Vagina (tissue), 2 donors: ENCODE data around the gene PSEN2. TPM values are rescaled to one million over a fixed set of nuclear protein-coding genes. Genes with fewer than 3 reads are reported as not detected.

ENCODE experiments used
- DNase-seq, 2 donors: peaks; one replicate each; pipeline ENCODE4 v3.0.0-alpha.2; 2017; ENCODE audit errors: extremely low spot score in 2 of 2
- H3K27ac ChIP-seq: fragments of 200-600 bp; sonication (generic); one replicate; pipeline ENCODE4 v1.5.1; 2019
- H3K27me3 ChIP-seq: fragments of 200-600 bp; sonication (generic); one replicate; pipeline ENCODE4 v1.5.1; 2019
- H3K36me3 ChIP-seq, 2 donors: fragments of 200-600 bp; sonication (generic); one replicate each; pipeline ENCODE4 v1.5.1; 2017 to 2019
- H3K4me1 ChIP-seq: fragments of 200-600 bp; sonication (generic); one replicate; pipeline ENCODE4 v1.5.1; 2019
- H3K4me3 ChIP-seq, 2 donors: fragments of 200-600 bp; sonication (generic); 1 replicate in 1 of 2; 2 replicates in 1 of 2; pipeline ENCODE4 v1.5.1; 2016 to 2019
- H3K9me3 ChIP-seq: fragments of 200-600 bp; sonication (generic); one replicate; pipeline ENCODE4 v1.5.1; 2019
- CTCF ChIP-seq, 3 experiments: fragments of 450-650 bp in 2 of 3; fragments of 200-600 bp in 1 of 3; sonication (generic) in 1 of 3; IDR thresholded peaks; one replicate each; pipeline ENCODE4 v1.5.1; 2017 to 2019; ENCODE audit warnings: antibody characterized with exemption in 3 of 3, mild to moderate bottlenecking in 2 of 3, moderate library complexity in 2 of 3
- POLR2A ChIP-seq, 2 donors: fragments of 450-650 bp; IDR thresholded peaks; one replicate each; pipeline ENCODE4 v1.6.1; 2017; ENCODE audit warnings: antibody characterized with exemption in 2 of 2, mild to moderate bottlenecking in 2 of 2, moderate library complexity in 2 of 2
- POLR2AphosphoS5 ChIP-seq, 2 donors: sonication (generic); formaldehyde crosslinking; IDR thresholded peaks; one replicate each; pipeline ENCODE4 v1.9.0; 2017; ENCODE audit warnings: antibody characterized with exemption in 2 of 2, mild to moderate bottlenecking in 2 of 2, low read depth in 1 of 2; ENCODE audit not compliant: insufficient read depth in 1 of 2
- intact Hi-C: fragments of 100-400 bp; cut with DNase I; formaldehyde crosslinking; loops from one replicate; pipeline ENCODE4 v1.15.1; 2023
- total RNA-seq: library from RNA; depleted of rRNA; stranded (reverse); fragments of >200 nt; gene quantifications from one replicate; pipeline ENCODE4 v1.2.3, GENCODE V29; 2016

Gene PSEN2
- total RNA-seq, 1 donor from 2014 or later = 22.1 TPM

- Histone ChIP-seq H3K36me3 (no peaks in the 10 kb centered on the region), H3K4me1 (peaks cover 45% of the 10 kb centered on the region), H3K9me3 (no peaks in the 10 kb centered on the region), H3K27ac (no peak overlapping the region), H3K27me3 (no peaks in the 10 kb centered on the region), H3K4me3 (no peak overlapping the region)
- DNase-seq = peak in 1 of 2 donors; percentile 76
- TF ChIP-seq POLR2A (IDR thresholded peaks at IDR 0.05) (no peak), POLR2AphosphoS5 (IDR thresholded peaks at IDR 0.05; ENCODE audit: insufficient read depth in 1 of 2, low read depth in 1 of 2) (no peak), CTCF (IDR thresholded peaks at IDR 0.05) (no peak)
- intact Hi-C loops = loop anchor here (5.0 kb wide), 1 partner anchor 173 kb away; no protein-coding TSS in a partner anchor
Measured at GRCh38 chr1:226825037-226825745, 45.2 kb upstream of the PSEN2 start.

DNA sequence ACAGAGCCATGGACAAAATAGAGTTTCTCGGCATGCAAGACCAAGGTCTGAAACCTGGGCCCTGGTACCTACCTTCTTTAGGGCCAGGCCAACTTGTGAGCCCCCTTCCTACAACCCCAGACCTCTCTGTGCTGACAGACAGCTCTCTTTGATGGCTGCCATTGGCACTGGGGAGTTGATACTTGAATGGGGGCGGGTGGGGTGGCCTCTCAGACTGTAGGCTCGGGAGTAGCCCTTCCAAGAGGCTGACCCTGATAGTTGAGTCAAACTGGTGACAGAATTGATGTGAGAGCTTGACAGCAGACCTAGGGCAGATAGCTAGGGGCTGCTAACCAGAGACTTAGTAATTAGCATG, 44.7 kb upstream of the PSEN2 start:
- intact Hi-C loops = loop anchor here (5.0 kb wide), 1 partner anchor 173 kb away; no protein-coding TSS in a partner anchor
- Histone ChIP-seq H3K27me3 (no peaks in the 10 kb centered on the region), H3K4me1 (peaks cover 40% of the 10 kb centered on the region), H3K27ac (no peak overlapping the region), H3K36me3 (no peaks in the 10 kb centered on the region), H3K9me3 (no peaks in the 10 kb centered on the region), H3K4me3 (no peak overlapping the region)
- DNase-seq = peak in 1 of 2 donors; percentile 65
- no peak for TF ChIP-seq CTCF (IDR thresholded peaks at IDR 0.05)
- no peak for TF ChIP-seq POLR2AphosphoS5 (IDR thresholded peaks at IDR 0.05; ENCODE audit: insufficient read depth in 1 of 2, low read depth in 1 of 2)

DNA sequence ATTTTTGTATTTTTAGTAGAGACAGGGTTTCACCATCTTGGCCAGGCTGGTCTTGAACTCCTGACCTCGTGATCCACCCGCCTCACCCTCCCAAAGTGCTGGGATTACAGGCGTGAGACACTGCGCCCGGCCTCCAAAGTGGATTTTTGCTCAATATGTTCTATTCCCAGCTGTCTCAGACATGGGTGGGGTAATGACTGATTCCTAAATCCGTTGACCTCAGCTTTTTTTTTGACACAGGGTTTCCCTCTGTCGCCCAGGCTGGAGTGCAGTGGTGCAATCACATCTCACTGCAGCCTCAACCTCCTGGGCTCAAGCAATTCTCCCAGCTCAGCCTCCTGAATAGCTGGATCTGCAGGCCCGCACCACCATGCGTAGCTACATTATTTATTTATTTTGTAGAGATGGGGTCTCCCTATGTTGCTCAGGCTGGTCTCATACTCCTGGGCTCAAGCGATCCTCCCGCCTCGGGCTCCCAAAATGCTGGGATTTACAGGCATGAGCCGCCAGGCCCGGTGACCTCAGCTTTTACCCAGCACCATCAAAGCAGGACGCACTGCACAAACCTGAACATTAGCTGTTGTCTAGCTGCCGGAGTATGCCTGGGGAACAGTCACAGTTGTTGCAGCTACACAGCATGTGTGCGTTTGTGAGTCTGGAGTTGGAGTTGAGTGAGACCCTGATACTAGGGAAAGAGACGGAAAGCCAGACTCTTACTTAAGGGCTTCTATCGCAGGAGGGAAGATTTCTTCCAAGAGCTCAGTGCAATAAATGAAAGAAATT, 43.7 kb upstream of the PSEN2 start:
- TF ChIP-seq CTCF (IDR thresholded peaks at IDR 0.05) (no peak), POLR2AphosphoS5 (IDR thresholded peaks at IDR 0.05; ENCODE audit: insufficient read depth in 1 of 2, low read depth in 1 of 2) (no peak), POLR2A (IDR thresholded peaks at IDR 0.05) (no peak)
- intact Hi-C loops = loop anchor here (5.0 kb wide), 1 partner anchor 174 kb away; no protein-coding TSS in a partner anchor
- Histone ChIP-seq H3K9me3 (no peaks in the 10 kb centered on the region), H3K4me1 (peaks cover 30% of the 10 kb centered on the region), H3K27ac (peak overlapping the region; percentile 95), H3K36me3 (no peaks in the 10 kb centered on the region), H3K27me3 (no peaks in the 10 kb centered on the region), H3K4me3 (no peak overlapping the region)
- peak in 1 of 2 donors; percentile 88 for DNase-seq

DNA sequence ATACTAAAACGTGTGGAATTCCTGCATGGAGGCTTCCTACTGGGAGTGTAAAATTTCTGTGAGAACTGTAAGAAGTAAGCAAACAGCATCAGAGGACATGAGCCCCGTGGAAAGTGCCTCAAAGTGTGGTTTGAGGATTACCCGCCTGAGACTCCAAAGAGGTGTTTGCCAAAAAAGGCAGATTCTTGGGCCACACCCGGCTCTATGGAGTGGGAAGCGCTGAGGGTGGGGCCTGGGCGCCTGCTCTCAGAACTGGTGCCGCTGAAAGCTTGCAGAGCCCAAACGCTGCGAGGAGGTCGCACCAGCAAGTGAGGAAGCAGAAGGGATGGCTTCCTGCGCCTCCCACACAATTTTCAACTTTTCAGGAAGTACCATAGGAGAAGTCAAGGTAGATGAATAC, 43.0 kb upstream of the PSEN2 start:
- intact Hi-C loops = loop anchor here (5.0 kb wide), 1 partner anchor 175 kb away; no protein-coding TSS in a partner anchor
- Histone ChIP-seq H3K4me1 (peaks cover 22% of the 10 kb centered on the region), H3K36me3 (no peaks in the 10 kb centered on the region), H3K9me3 (no peaks in the 10 kb centered on the region), H3K27ac (peak overlapping the region; percentile 95), H3K4me3 (peak overlapping the region in 1 of 2 donors; percentile 1), H3K27me3 (no peaks in the 10 kb centered on the region)
- TF ChIP-seq POLR2AphosphoS5 (IDR thresholded peaks at IDR 0.05; ENCODE audit: insufficient read depth in 1 of 2, low read depth in 1 of 2) (no peak), POLR2A (IDR thresholded peaks at IDR 0.05) (peak in 1 of 2 donors; percentile 15)
- DNase-seq = peak in 1 of 2 donors; percentile 89

DNA sequence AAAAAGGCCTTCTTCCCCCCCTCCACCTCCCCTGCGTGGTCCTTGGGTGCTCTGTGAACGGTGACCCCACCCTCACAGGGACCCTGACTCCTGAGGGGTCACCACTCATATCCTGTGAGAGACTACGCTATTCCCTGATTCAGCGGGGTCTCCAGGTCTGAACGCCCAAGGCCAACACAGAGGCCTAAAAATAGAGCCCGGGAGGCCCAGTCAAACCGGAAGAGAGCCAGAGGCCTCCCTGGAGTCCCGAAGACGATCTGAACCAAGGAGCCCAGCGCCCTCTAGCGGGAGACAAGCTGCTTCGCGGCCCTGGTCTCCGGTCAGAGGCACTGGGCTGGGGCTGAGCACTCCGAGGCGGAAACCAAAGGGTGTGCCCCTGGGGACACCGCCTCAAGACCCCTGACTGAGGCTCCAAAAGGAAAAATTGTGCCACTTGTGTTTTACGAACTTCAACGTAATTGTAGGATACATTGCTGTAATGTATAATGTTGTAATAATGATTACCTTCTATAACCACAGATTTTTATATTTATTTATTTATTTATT, 42.4 kb upstream of the PSEN2 start:
- peaks cover 17% of the 10 kb centered on the region for H3K4me1 ChIP-seq
- intact Hi-C loops = loop anchor here (2.0 to 5.0 kb wide), 4 partner anchors 176 to 279 kb away; partner anchors contain the start of gene STUM
- no peaks in the 10 kb centered on the region for H3K27me3 ChIP-seq
- no peaks in the 10 kb centered on the region for H3K9me3 ChIP-seq
- TF ChIP-seq CTCF (IDR thresholded peaks at IDR 0.05) (peak; percentile 86 to 98 (median 95)), POLR2A (IDR thresholded peaks at IDR 0.05) (no peak), POLR2AphosphoS5 (IDR thresholded peaks at IDR 0.05; ENCODE audit: insufficient read depth in 1 of 2, low read depth in 1 of 2) (peak; percentile 44 to 72)
- peak; percentile 92 to 93 for DNase-seq
- no peaks in the 10 kb centered on the region for H3K36me3 ChIP-seq
- peak overlapping the region; percentile 95 for H3K27ac ChIP-seq
- H3K4me3 ChIP-seq = peak overlapping the region in 1 of 2 donors; percentile 1
